GM12872 (cell line): ENCODE results near the gene POPDC3.

ENCODE experiments used
- TF ChIP-seq, protein P1 (sequence below): IDR thresholded peaks from 3 replicates; pipeline ENCODE4 v1.5.1; 2011; ENCODE audit warnings: low read depth, mild to moderate bottlenecking, low read length, moderate library complexity; ENCODE audit not compliant: insufficient read depth

The POPDC3 gene

GRCh38 chr6:105181981-105182515 lies 2.2 kb upstream of the POPDC3 start:
- TF ChIP-seq, protein P1, sequence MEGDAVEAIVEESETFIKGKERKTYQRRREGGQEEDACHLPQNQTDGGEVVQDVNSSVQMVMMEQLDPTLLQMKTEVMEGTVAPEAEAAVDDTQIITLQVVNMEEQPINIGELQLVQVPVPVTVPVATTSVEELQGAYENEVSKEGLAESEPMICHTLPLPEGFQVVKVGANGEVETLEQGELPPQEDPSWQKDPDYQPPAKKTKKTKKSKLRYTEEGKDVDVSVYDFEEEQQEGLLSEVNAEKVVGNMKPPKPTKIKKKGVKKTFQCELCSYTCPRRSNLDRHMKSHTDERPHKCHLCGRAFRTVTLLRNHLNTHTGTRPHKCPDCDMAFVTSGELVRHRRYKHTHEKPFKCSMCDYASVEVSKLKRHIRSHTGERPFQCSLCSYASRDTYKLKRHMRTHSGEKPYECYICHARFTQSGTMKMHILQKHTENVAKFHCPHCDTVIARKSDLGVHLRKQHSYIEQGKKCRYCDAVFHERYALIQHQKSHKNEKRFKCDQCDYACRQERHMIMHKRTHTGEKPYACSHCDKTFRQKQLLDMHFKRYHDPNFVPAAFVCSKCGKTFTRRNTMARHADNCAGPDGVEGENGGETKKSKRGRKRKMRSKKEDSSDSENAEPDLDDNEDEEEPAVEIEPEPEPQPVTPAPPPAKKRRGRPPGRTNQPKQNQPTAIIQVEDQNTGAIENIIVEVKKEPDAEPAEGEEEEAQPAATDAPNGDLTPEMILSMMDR = no peak

- TF ChIP-seq, protein P1 = no peak
Measured at GRCh38 chr6:105178636-105179035, 1.2 kb downstream of the POPDC3 start.

DNA sequence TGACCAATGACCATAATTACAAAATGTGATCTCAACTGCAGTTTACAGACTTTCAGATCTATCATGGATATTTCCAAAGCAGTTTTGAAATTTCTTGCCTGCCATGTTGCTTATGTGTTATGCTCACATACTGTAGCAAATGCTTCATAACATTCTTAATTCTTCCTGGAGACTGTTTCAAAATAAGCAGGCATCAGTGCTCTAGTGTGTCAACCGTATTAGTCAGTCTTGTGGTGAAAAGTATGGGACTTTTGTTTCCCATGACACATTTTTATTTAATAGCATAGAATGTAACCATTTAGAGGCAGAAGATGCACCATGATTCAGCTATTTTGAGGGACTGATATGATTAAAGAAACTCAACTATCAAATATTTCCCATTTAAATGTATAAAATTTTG lies 1.7 kb downstream of the POPDC3 start:
- TF ChIP-seq, protein P1 = no peak

- TF ChIP-seq, protein P1 = no peak
Measured at GRCh38 chr6:105177556-105177955, 2.3 kb downstream of the POPDC3 start.

- TF ChIP-seq, protein P1 = no peak
Measured at GRCh38 chr6:105174512-105174911, 5.3 kb downstream of the POPDC3 start.

- TF ChIP-seq, protein P1 = no peak
Measured at GRCh38 chr6:105170059-105170458, 9.8 kb downstream of the POPDC3 start.

DNA sequence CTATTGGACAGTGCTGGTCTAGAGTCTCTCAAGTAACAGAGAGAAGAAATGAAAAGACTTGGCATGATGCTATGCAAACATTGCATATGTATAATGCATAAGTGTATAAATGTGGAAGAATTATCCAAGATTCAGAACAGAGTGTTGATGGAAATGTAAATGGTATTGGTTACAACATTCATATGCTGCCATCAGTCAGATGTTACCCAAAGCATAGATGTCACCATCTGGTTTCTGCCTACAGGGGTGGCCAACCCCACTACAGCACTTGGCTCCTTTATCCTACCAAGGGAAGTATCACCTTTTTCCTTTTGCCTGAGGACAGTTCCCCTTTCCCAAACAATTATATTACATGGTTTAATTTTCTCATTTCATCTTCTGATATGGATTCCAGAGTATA lies 11.9 kb downstream of the POPDC3 start:
- TF ChIP-seq, protein P1 = no peak
